Inflammatory macrophage treated with lipopolysaccharide for 1 hour (primary cell): ENCODE results near the gene DGKD.

Experiments used
- DNase-seq, 2 donors: peaks; one replicate each; pipeline ENCODE4 v3.0.0-alpha.2; 2020 to 2022

The DGKD gene

DNA sequence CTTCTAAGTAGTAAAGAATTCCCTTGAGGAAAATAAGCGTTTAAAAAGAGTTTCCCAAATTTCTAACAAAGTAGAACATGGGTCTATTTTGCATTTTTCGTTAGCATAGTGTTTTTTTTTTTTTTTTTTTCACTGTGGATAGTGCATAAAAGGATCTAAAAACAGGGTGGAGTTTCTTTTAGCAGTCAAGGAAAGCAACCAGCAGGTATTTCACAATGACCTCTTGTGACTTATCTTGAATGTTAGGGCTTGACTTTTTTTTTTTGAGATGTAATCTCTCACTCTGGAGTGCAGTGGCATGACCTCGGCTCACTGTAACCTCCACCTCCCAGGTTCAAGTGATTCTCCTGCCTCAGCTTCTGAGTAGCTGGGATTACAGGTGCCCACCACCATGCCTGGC is 14.9 kb upstream of the DGKD start:
- peak; percentile 39 to 41 for DNase-seq

DNA sequence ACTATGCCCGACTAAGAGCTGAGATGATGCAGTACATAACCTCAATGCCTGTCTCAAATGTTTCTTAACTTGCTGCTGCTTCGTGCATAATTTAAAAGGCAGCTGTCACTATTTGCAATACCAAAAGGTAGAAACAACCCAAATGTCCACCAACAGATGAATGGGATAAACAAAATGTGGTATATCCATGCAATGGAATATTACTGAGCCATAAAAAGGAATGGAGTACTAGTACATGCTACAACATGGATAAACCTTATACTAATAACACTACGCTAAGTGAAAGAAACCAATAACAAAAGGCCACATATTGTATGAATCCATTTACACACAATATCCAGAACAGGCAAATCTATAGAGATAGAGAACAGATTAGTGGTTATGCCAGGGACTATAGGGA is 13.0 kb upstream of the DGKD start:
- DNase-seq = no peak

DNA sequence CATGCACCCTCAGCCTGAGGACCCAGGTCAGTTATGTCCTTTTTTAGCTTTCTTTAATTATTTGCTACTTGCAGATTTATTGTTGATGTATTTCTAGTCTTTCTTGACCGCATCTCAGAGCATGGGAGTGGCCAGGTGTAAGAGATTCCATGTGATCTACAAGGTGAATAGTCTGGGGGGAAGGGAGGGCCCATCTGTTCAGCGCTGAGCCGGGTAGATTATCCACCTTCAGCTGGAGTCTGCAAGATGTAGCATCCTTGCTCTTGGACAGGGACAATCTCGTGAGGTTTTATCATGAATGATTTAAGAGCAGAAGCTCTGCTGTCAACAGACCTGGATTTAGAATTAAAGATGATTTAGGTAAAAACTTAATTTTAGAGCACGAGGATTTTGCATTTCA is 12.0 kb upstream of the DGKD start:
- DNase-seq = no peak

DNA sequence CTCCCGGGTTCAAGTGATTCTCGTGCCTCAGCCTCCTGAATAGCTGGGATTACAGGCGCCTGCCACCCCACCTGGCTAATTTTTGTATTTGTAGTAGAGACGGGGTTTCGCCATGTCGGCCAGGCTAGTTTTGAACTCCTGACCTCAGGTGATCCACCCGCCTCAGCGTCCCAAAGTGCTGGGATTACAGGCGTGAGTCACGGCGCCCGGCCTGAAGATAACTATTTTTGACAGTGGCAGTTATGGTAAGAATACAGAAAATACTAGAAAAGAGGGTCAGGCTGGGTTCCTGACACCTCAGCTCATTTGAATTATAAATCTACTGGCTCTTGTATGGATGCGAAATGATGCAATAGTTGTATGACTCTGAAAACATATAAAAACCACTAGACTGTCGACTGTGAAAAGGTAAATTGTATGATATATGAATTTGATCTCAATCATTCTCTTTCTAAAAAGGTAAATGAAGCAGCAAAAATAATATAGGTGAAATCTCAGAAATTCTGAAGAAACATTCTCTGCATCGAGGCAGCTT is 11.1 kb upstream of the DGKD start:
- no peak for DNase-seq

DNA sequence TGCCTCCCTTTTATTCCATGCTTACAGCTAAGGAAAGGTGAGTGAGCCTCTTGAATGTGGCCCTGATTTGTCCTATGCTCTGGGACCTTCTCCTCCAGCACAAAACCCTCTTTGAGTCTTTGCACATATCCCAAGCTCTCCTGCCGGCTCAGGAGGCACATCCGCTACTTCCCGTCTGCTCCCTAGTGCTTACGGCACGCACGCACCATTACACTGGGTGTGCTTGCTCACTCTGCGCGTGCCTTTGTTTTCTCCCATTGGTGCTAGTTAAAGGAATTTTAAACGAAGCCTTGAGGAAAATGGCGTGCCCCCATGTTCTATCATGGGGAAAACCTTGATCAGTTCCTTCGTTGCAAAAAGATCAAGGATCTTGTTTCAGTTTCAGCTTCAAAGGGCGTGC is 7.9 kb upstream of the DGKD start:
- DNase-seq = no peak

DNA sequence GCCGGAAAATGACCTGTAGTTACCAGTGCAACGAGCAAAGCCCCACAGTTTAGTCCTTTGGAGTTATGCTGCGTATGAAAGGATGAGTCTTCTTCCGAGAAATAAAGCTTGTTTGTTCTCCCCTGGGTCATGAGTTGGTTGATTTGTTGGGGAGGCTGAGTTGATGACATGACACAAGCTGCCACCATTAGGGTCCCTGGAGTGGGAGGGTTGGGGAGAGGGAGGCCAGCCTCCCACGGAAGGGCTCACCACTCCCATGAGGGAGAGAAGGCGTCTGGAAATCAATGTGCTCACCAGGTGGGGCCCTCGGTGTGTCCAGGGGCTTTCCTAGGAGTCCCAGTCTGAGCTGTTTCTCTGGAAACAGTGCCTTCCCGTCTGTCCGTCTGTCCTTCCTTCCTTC is 7.4 kb upstream of the DGKD start:
- DNase-seq = no peak

DNA sequence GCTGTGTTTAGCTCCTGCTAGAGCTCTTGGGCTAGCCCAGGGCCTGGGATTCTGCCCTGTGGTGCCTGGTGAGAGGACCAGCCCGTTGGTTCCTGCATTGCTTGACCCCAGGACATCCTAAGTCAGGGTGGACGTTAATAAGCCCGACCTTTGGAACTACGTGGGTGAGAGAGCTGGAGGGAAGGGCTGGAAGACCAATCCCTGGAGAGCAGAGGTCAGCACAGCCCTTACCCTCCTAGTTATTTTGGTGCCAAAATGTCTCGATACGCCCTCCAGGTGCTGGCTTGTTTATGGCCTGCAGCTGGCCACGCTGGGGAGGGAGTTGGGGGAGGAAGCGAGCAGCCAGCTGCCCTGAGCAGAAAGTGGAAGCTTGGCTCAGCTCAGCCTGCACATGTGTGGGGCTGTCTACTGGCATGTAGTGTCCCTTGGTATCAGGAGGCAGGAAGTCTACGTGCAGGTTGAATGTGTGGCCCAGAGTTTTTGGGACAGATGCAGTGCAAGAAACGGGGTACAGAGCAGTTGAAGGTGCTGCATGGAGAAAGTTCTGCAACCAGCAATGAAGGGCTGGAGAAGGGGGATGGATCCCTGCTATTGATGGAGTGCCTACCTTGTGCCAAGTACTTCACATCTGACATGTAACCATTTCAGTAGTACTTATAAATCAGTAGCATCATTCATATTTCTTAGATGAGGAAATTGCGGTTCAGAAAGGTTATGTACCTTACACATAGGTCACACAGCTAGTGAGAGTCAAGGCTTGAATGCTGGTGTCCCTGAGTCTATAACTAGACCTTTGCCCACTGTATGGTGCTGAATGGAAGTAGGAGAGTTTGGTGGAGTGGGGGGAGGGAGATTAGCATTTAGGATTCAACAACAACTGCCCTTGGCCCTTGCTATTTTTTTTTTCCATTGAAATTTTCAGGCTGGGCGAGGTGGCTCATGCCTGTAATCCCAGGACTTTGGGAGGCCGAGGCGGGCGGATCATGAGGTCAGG is 5.0 kb upstream of the DGKD start:
- DNase-seq = peak in 1 of 2 donors; percentile 34

DNA sequence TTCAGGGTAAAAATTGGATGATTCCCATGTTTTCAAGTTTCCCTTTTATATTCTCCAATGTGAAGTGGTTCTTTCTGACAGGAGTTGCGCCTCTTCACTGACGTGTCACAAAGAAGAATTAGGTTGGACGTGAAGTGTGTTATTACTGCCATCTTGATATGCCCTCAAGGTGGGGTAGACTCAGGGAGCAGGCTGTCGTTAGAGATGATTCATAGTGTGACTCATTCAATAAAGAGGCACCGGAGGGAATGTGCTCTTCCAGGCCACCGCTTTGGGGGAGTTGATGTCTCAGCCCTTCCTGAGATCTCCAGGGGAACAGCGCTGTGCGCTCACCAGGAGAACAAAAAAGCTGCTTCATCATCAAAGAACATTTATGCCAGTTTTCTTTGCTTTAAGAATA is 3.6 kb upstream of the DGKD start:
- DNase-seq = peak in 1 of 2 donors; percentile 31

DNA sequence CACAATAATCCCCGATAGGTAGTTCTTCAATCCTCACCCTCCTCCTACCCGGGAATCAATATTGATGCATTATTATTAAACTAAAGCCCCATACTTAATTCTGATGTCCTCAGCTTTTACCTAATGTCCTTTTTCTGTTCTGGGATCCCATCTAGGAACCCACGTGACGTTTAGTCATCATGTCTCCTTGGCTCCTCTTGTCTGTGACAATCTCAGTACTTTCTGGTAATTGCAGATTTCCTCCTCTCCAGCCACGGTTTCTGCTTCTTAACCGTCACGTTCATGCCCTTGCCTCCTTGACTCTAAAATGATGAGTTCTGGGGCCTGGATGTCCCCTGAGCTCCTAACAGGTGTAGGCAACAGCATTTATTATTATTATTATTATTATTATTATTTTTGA is 2.9 kb upstream of the DGKD start:
- peak; percentile 36 to 53 for DNase-seq

DNA sequence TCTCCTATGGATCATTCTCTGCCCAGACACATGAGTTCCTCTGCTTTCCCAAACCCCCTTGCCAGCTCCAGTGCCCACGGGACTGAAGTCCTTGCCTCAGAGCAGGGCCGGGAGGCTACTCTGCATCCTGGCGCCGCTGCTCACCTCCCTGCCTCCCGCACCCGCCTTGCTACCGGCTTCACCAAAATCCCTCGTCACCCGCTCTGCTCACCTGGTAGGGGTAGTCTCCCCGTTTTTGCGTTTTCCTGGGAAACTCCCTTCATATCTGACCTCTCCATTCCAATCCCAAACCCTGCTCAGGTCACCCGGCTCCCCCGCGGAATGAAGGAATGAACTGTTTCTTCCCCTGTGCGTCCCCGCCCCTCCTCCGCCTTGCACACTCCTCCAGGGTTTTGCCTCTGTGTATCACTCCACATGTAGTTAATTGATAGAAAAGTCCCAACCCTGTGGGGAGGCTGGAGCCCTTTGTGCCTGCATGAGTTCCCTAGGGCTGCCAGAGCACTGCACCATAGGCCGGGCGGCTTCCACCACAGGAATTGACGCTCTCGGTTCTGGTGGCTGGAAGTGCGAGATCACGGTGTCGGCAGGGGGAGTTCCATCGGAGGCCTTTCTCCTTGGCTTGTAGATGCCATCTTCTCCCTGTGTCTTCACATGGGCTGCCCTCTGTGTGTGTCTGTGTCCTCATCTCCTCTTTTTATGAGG is 2.0 kb upstream of the DGKD start:
- DNase-seq = no peak

DNA sequence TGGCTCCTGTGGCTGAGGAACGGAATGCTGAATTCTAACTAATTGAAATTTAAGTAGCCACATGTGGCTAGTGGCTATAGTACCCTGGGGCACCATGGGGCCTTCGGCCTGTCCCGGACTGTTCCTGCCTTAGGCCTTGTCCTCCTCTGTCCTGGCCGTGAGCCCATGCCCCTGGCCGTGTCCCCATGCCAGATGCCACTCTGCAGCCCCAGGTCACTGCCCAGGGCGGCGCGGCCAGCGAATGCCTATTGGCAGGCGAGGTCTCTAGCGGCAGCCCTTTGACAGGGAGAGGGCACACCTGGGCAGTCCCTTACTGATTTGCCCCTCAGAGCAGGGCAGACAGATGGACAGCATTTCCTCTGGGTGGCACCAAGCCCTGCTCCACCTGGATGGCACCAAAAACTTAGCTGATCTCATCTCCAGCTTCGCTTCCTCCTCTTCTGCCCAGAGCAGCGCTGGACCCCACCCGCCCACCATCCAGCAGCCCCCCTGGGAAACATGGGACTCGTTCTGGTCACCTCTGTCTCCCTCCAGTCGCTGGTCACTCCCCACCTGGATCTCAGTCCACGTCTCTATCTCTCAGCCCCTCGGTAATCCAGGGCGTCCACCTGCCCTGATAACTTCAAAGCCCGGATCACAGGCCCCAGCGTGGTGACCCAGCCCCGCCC is 1.1 kb upstream of the DGKD start:
- DNase-seq = no peak

DNA sequence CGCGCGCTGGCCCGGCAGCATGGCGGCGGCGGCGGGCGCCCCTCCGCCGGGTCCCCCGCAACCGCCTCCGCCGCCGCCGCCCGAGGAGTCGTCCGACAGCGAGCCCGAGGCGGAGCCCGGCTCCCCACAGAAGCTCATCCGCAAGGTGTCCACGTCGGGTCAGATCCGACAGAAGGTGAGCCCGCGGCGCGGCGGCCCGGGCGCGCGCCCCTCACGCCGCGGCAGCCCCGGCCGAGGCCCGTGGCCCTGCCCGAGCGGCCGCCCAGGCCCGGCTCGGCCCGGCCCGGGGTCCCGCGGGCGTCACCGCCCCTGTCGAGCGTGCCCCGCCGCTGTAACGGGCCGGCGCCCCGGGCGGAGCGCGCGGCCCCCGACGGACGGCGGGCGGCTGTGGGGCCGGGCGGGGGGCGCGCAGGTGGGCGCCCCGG is 218 bp downstream of the DGKD start:
- DNase-seq = no peak

DNA sequence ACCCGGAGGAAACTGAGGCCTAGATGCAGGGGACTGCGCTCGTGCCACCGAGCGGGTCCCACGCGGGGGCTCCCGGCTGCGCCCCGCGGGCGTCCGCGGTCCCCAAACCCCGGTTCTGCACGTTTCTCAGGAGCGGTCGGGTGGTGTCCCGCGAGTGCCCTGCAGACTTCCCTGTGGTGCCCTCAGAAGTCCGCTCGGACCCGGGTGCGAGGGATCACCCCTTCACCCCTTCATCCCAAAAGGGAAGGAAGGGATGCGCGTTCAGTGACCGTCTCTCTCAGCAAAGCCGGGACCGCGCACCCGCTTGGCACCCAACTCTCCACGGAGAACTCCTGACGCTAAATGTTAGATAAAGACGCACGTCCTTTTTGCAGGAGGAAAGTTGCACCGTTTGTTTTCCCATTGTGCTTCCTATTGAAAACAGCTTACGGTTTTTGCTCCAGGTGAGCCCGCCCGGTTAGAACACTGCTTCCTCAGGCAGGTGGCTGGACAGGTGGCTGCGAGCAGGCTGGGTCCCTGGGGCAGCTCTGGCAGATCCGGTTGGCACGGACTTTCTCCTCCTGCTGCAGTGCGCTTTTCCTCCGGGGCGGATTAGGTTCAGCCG is 779 bp downstream of the DGKD start:
- DNase-seq = no peak

DNA sequence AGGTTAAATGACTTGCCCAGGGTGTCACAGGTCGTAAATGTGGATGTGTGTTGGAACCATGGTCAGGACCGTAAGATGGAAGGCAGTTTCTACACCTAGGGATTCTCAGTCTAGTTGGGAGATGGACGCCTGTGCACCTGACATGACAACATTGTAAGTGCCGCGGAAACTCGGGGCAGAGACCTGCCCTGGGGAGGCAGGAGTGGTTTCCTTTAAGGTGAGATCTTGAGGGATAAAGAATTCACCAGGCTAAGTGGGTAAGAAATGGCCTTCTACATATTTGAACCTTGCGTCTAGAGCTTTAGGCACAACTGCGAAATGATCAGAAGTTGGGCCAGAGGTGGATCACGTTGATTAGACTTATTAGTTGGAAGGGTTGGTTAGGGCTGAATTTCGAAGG is 1.6 kb downstream of the DGKD start:
- DNase-seq = no peak

DNA sequence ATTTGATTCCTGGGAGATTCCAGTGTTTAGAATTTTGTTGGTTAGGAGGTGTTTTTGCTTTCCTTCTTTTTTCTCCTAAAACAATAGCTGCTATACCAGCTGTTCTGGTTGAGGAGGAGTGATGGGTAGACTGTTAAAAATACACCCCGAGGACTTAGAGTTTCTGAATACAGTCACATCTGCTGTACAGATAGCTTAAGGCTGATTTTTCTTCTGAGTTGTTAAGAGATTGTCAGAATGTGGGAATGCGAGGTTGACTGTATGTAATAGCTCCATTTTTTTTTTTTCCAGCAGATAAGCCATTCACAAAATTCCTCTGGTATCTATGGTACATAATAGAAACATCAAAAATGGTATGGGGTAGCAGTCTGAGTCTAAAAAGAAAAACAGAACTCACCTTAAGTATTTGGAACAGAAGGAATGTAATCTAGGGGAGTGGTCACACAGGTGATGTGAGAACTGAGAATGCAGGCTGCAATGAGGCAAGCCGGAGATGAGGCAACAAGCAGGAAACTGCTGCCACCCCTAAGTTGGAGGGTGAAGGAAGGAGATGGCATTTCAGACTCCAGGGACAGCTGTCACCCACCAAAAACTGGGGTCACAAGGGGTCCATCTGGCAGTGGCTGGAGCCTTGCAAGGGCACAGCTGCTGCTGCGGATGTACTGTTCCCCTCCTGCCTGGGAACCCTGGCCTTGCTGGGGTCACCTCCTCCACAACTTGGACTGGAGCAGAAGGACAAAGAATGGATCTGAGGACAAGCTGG is 2.4 kb downstream of the DGKD start:
- DNase-seq = no peak

DNA sequence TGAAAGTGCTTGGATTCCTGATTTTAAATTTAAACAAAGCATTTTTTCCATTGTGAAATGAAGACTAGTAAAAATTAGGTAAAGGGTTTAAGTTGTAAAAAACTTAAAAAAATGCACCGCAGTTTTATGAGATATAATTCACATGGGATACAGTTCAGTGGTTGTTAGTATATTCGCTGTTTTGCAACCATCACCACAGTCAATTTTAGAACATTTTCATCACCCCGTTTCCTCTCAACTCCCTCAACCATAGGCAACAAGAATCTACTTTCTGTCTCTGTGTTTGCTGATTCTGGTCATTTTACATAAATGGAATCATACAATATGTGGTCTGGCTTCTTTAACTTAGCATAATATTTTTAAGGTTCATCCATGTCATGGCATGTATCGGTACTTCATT is 4.0 kb downstream of the DGKD start:
- no peak for DNase-seq

DNA sequence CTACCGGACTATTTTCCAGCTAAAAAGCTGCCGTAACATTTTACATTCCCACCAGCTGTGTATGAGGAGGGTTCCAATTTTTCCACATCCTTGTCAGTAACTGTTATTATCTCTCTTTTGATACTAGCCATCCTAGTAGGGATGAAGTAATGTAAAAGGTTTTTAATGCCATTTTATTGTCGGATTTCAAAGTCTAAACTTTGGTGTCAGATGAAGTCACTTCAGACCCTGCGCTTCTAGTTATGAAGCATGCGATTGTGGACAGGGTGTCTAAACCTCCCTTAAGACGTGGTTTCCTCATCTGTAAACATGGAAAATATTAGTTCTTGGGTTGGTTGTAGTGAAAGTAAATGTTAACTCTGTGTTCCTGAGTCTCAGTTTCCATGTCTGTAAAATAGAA is 4.7 kb downstream of the DGKD start:
- no peak for DNase-seq

DNA sequence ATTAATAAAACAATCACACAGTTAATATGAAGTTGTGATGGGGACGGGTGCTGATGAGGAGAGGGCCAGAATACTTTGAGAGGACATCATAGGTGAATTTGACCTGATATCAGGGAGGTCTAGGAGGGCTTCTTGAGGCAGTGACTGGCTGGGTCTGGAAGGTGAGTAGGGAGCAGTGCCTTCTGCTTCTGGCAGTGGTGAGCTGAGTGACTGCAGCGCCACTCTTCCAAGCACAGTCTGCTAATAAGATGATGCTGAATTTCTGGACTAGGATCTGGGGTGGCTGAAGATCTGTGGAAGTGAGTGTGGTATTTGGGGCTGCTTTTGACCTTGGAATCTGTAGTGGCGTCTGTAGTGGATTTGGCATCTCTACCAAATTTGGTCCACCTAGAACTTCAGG is 5.5 kb downstream of the DGKD start:
- no peak for DNase-seq

DNA sequence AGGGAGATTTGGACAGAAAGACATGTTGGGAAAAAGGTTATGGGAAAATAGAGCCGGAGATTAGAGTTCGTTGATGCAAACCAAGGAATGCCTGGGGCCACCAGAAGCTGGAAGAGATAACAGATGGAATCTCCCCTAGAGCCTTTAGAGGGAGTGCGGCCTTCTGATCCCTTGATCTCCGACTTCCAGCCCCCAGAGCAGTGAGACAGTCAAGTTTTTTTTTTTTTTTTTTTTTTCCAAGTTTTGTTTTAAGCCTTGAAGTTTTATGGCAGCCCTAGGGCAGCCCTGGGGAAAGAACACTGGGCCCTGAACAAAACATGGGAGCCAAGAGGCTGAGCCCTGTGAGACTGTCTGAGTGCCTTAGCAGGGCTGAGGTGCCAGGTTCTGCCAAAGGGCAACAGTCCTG is 6.5 kb downstream of the DGKD start:
- DNase-seq = no peak

DNA sequence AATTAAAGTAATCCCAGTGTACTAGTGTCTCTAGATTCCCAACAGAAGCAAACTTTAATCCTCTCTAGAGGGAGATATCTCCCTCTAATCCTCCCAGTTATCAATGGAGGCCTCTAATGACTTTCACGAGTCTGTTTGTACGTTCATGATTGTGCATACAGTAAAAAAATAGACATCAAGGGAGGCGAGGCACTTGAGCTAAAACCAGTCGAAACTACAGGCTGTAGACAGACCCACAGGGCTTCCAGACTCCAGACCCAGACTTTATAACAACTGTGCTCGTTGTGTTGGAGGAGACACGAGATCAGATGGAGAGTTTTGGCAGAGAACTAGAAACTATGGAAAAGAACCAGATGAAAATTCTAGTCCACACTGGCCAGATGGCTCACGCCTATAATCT is 7.0 kb downstream of the DGKD start:
- DNase-seq = no peak

DNA sequence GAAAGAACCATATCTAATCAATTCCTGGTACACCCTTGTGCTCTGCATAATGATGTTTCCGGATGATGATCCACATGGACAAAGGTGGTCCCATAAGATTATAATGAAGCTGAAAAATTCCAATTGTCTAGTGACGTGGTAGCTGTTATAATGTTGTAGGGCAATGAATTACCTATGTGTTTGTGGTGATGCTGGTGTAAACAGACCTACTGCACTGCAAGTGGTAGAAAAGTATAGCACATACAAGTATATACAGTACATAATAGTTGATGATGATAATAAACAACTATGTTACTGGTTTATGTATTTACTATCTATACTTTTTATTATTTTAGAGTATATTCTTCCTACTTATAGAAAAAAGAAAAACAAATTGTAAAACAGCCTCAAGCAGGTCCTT is 8.4 kb downstream of the DGKD start:
- no peak for DNase-seq

DNA sequence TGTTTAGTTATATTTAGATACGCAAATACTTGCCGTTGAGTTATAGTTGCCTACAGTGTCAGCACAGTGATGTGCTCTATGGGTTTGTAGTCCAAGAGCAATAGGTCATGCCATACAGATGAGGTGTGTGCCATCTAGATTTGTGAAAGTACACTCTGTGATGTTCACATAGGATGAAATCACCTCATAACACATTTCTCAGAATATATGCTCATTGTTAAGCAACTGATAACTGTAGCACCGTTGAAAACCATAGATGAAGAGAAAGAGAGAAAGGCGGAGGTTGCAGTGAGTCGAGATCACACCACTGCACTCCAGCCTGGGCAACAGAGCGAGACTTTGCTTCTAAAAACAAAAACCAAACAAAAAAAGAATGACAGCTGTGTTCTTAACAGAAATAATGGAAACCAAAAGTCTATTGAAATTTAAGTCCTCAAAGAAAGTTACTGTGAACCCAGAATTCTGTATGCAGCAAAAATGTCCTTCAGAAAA is 9.5 kb downstream of the DGKD start:
- DNase-seq = no peak
